ENCODE measurements around the gene MAGEB18. TPM values are rescaled to one million over a fixed set of nuclear protein-coding genes. Genes with fewer than 3 reads are reported as not detected.

The MAGEB18 gene
- total RNA-seq: not detected

DNA sequence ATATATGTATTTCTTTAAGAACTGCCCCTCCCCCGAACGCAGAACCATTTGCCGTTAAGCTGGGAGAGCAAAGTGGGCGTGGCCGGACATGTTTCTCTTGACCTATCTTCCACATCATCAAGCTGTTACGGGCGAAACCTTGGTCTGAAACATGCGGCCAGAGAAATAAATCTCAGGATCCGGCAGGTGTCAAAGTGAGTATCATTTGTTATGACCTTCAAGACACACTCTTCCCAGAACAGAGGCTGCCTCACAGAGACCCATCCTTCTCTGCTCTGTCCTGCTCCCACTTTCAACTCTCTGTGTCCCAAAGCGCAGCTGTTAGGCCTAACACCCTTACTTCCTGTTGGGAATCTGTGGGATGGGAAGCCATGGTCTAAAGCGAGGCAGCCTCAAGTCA is at the start of gene MAGEB18:
MAGEB18 (plus strand) TSS at position 70 of the 400 bp plus-strand sequence. CDS start 643 bp downstream, outside the sequence.
- Mint-ChIP-seq H3K4me3 (no peak within 1 kb of the TSS), H3K36me3 (ENCODE audit: low read depth) (no peaks in the 10 kb centered on the region), H3K4me1 (no peaks in the 10 kb centered on the region), H3K9me3 (peaks cover 2% of the 10 kb centered on the region), H3K27me3 (no peaks in the 10 kb centered on the region), H3K27ac (no peak within 1 kb of the TSS)
- CTCF ChIA-PET: interaction anchor here (0.6 kb wide), 1 partner anchor 905 kb away, joined by 3 read pairs; no protein-coding TSS in a partner anchor
- POLR2A ChIA-PET: no interaction called here
- no peak for DNase-seq

DNA sequence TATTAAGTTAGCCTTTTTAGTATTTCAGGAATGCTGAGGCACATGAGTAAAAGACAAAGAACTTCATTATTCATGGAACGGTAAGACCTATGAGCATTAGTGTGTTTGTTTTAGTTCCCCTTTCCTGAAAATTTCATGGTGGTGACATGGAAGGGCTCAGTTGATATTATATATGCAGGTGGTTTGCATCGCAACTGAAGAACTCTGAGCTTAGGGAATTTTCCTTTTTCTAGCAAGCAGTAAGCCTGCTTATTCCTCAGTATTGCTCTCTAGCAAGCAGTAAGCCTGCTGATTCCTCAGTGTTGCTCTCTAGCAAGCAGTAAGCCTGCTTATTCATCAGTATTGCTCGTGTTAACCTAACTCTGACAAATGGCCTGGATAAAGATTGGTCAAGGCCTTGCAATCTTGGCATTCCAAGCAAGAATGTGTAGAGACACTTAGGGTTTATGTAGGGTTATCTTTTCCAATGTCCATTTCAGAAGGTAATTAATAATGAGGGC is 37.7 kb upstream of the MAGEB18 start:
- no peaks in the 10 kb centered on the region for H3K36me3 Mint-ChIP-seq (ENCODE audit: low read depth)
- no peak overlapping the region for H3K27ac Mint-ChIP-seq
- H3K4me1 Mint-ChIP-seq: no peaks in the 10 kb centered on the region
- no peaks in the 10 kb centered on the region for H3K27me3 Mint-ChIP-seq
- POLR2A ChIA-PET: no interaction called here
- DNase-seq: no peak
- H3K4me3 Mint-ChIP-seq: no peak overlapping the region
- no peaks in the 10 kb centered on the region for H3K9me3 Mint-ChIP-seq
- CTCF ChIA-PET: no interaction called here

DNA sequence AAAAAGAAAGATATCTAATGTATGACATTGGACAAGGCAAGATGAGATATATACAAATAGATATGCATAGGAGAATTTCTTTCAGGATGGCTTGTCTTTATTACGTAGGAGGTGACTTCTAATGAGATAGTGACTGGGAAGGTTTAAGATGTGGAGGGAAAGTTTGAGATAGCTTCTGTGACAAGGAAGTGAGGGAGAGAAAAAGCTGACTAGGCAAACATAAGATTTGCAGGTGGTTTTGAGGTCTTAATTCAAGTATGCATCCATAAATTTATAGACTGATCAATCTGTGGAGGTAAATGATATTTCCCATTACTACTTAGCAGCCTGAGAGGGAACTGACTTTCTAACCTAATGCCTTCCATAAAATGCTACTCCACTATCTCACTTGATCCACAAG is 29.0 kb upstream of the MAGEB18 start:
- Mint-ChIP-seq H3K4me1 (no peaks in the 10 kb centered on the region), H3K27me3 (no peaks in the 10 kb centered on the region), H3K27ac (no peak overlapping the region), H3K9me3 (peaks cover 2% of the 10 kb centered on the region), H3K36me3 (ENCODE audit: low read depth) (no peaks in the 10 kb centered on the region), H3K4me3 (no peak overlapping the region)
- ChIA-PET CTCF (no interaction called here), POLR2A (no interaction called here)
- no peak for DNase-seq

DNA sequence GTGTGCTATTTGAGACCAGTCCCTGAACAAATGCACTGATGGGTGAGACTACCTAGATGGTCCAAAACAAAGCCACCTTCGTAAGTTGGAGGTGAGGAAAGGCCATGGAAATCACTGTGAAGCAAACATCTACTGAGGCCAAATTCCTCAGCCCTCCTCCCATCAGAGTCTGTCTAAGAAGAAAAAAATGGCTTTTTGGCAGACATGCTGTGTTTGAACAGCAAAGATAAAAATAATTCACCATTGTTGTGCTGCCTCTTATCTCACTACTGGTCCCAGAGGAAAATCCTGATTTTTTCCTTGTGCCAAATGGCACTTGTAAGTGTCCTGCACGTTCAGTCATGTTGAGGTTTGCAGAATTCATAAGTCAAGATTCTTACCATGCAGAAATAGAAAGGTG is 7.9 kb downstream of the MAGEB18 start:
- Mint-ChIP-seq H3K27me3 (no peaks in the 10 kb centered on the region), H3K4me3 (no peak overlapping the region), H3K36me3 (ENCODE audit: low read depth) (no peaks in the 10 kb centered on the region), H3K4me1 (no peaks in the 10 kb centered on the region), H3K9me3 (no peaks in the 10 kb centered on the region), H3K27ac (no peak overlapping the region)
- DNase-seq: no peak
- ChIA-PET CTCF (no interaction called here), POLR2A (no interaction called here)

DNA sequence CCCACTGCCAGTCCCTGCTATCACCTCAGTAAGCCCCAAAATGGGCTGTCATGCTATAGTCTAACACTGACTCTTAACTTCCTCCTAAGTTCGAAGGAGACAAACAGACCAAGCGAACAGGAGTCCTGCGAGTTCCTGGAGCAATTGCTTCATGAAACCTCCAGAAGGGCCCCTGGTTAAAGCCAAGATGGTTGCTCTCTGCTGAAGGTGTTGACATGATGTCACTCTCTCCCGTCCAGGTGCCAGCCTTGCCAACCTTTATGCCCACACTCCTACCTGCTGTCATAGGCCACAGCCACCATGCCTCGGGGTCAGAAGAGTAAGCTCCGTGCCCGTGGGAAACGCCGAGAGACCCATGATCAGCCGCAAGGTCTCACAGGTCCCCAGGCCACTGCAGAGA is 22.2 kb downstream of the MAGEB18 start, which contains the start of gene MAGEB6B:
MAGEB6B (plus strand) TSS at position 301 of the 400 bp plus-strand sequence; CDS start at position 301, 0 bp downstream.
- Mint-ChIP-seq H3K4me3 (no peak within 1 kb of the TSS), H3K36me3 (ENCODE audit: low read depth) (no peaks in the 10 kb centered on the region), H3K4me1 (no peaks in the 10 kb centered on the region), H3K27ac (no peak within 1 kb of the TSS), H3K9me3 (no peaks in the 10 kb centered on the region), H3K27me3 (no peaks in the 10 kb centered on the region)
- CTCF ChIA-PET: no interaction called here
- POLR2A ChIA-PET: no interaction called here
- no peak for DNase-seq

Other genes starting within 250 kb of the MAGEB18 start
- not detected for gene MAGEB6B, start 22.3 kb downstream of the MAGEB18 start, total RNA-seq
- gene MAGEB6, start 54.1 kb downstream of the MAGEB18 start, total RNA-seq: not detected
- gene MAGEB5, start 77.8 kb downstream of the MAGEB18 start, total RNA-seq: not detected